Hepatocyte (in vitro differentiated cells): ENCODE data around the gene VSNL1. TPM values are rescaled to one million over a fixed set of nuclear protein-coding genes. Genes with fewer than 3 reads are reported as not detected.

ENCODE experiments used
- DNase-seq: peaks from one replicate; pipeline ENCODE4 v3.0.0-alpha.2; 2016; ENCODE audit warnings: low spot score
- H2AFZ ChIP-seq: fragments of 200-600 bp; sonication (generic); 2 replicates; pipeline ENCODE4 v1.6.0; 2016; ENCODE audit warnings: antibody characterized with exemption, mild to moderate bottlenecking
- H3K27ac ChIP-seq: fragments of 200-600 bp; sonication (generic); 2 replicates; pipeline ENCODE4 v1.5.1; 2016; ENCODE audit warnings: mild to moderate bottlenecking
- H3K27me3 ChIP-seq: fragments of 200-600 bp; sonication (generic); 2 replicates; pipeline ENCODE4 v1.6.1; 2016
- H3K36me3 ChIP-seq: fragments of 200-600 bp; sonication (generic); replicated peaks from 2 replicates; pipeline ENCODE4 v1.5.1; 2016; ENCODE audit warnings: low read depth; ENCODE audit not compliant: insufficient read depth
- H3K4me1 ChIP-seq: fragments of 200-600 bp; sonication (generic); 2 replicates; pipeline ENCODE4 v1.5.1; 2016; ENCODE audit warnings: mild to moderate bottlenecking, moderate library complexity; ENCODE audit not compliant: insufficient read depth
- H3K4me2 ChIP-seq: fragments of 200-600 bp; sonication (generic); 2 replicates; pipeline ENCODE4 v1.6.0; 2016
- H3K4me3 ChIP-seq: fragments of 200-600 bp; sonication (generic); 2 replicates; pipeline ENCODE4 v1.5.1; 2016; ENCODE audit warnings: mild to moderate bottlenecking
- H3K79me2 ChIP-seq: fragments of 200-600 bp; sonication (generic); 2 replicates; pipeline ENCODE4 v1.6.0; 2017; ENCODE audit warnings: mild to moderate bottlenecking
- H3K9me2 ChIP-seq: fragments of 200-600 bp; sonication (generic); replicated peaks from 2 replicates; pipeline ENCODE4 v1.6.0; 2017; ENCODE audit warnings: mild to moderate bottlenecking; ENCODE audit not compliant: insufficient read depth
- H3K9me3 ChIP-seq: fragments of 200-600 bp; sonication (generic); 2 replicates; pipeline ENCODE4 v1.5.1; 2016; ENCODE audit warnings: low read depth, mild to moderate bottlenecking
- H4K20me1 ChIP-seq: fragments of 200-600 bp; sonication (generic); 2 replicates; pipeline ENCODE4 v1.6.0; 2016; ENCODE audit warnings: mild to moderate bottlenecking; ENCODE audit not compliant: insufficient read depth, poor library complexity, severe bottlenecking
- CTCF ChIP-seq: fragments of 200-600 bp; sonication (generic); IDR thresholded peaks from 2 replicates; pipeline ENCODE4 v1.5.1; 2016; ENCODE audit warnings: antibody characterized with exemption, mild to moderate bottlenecking; ENCODE audit not compliant: poor library complexity
- EZH2 ChIP-seq: fragments of 200-600 bp; sonication (generic); IDR thresholded peaks from 2 replicates; pipeline ENCODE4 v1.6.1; 2016; ENCODE audit warnings: antibody characterized with exemption, mild to moderate bottlenecking, borderline replicate concordance
- EZH2phosphoT487 ChIP-seq: fragments of 200-600 bp; sonication (generic); IDR thresholded peaks from one replicate; pipeline ENCODE4 v1.6.1; 2018; ENCODE audit warnings: antibody characterized with exemption, mild to moderate bottlenecking, low read depth, moderate library complexity; ENCODE audit not compliant: unreplicated experiment, severe bottlenecking
- WGBS: methylation state at CpG from one replicate; pipeline ENCODE4 v1.1.6; 2016; ENCODE audit warnings: low lambda C conversion rate; ENCODE audit errors: missing lambda C conversion rate; 5-methylcytosine and 5-hydroxymethylcytosine counted together
- polyA plus RNA-seq: library from polyadenylated mRNA; unstranded; fragments of >200 nt; fragmentation: Nextera tagmentation; extraction: Ambion mirVana; gene quantifications from 2 replicates; pipeline ENCODE4 v1.2.1, GENCODE V29; 2016
- total RNA-seq: library from RNA; depleted of rRNA; stranded (reverse); fragments of >200 nt; gene quantifications from 2 replicates; pipeline ENCODE4 v1.2.3, GENCODE V29; 2014

Gene VSNL1
- total and polyA plus RNA-seq, 2 experiments from 2014 or later: 9.4 to 16.0 TPM

- Histone ChIP-seq H3K9me2 (no peaks in the 10 kb centered on the region), H4K20me1 (no peaks in the 10 kb centered on the region), H3K79me2 (no peaks in the 10 kb centered on the region), H2AFZ (no peak overlapping the region), H3K4me2 (no peak overlapping the region), H3K4me1 (no peaks in the 10 kb centered on the region), H3K4me3 (no peak overlapping the region), H3K27ac (no peak overlapping the region), H3K27me3 (no peaks in the 10 kb centered on the region), H3K36me3 (no peaks in the 10 kb centered on the region), H3K9me3 (no peaks in the 10 kb centered on the region)
- DNase-seq: no peak
- WGBS: 95% methylated on average over 1 of the region's 1 CpG
- no peak for TF ChIP-seq EZH2phosphoT487
- TF ChIP-seq EZH2: no peak
- no peak for TF ChIP-seq CTCF
These were observed 148.1 kb downstream of the VSNL1 start for GRCh38 chr2:17688600-17688999.

GRCh38 chr2:17689010-17689409 lies 148.5 kb downstream of the VSNL1 start:
- no peaks in the 10 kb centered on the region for H3K9me2 ChIP-seq
- no peaks in the 10 kb centered on the region for H3K36me3 ChIP-seq
- H3K4me2 ChIP-seq: no peak overlapping the region
- TF ChIP-seq CTCF: no peak
- TF ChIP-seq EZH2: no peak
- TF ChIP-seq EZH2phosphoT487: no peak
- 90% methylated on average over 6 of the region's 6 CpGs for WGBS
- H2AFZ ChIP-seq: no peak overlapping the region
- no peaks in the 10 kb centered on the region for H3K27me3 ChIP-seq
- no peaks in the 10 kb centered on the region for H3K79me2 ChIP-seq
- no peak overlapping the region for H3K27ac ChIP-seq
- no peak for DNase-seq
- H3K9me3 ChIP-seq: no peaks in the 10 kb centered on the region
- no peak overlapping the region for H3K4me3 ChIP-seq
- H4K20me1 ChIP-seq: no peaks in the 10 kb centered on the region
- no peaks in the 10 kb centered on the region for H3K4me1 ChIP-seq

DNA sequence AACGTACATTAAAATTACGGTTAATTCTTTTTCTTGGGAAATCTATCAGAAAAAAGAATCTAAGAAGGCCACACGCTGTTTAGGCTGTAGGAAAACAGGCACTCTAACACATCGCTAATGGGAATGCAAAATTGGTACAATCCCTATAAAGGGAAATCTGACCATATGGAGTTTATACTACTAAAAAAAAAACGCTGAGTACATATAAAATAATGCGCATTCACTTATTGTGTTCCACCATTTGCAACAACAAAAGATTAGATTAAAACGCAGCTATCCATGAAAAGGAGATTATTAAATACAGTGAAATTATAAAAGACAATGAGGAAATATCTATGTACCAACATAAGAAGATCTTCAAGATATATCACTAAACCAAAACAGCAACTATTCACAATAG lies 150.3 kb downstream of the VSNL1 start:
- no peaks in the 10 kb centered on the region for H4K20me1 ChIP-seq
- H3K27ac ChIP-seq: no peak overlapping the region
- no peaks in the 10 kb centered on the region for H3K9me3 ChIP-seq
- H3K27me3 ChIP-seq: no peaks in the 10 kb centered on the region
- H3K4me3 ChIP-seq: no peak overlapping the region
- TF ChIP-seq EZH2 (no peak), CTCF (no peak), EZH2phosphoT487 (no peak)
- no peak overlapping the region for H2AFZ ChIP-seq
- WGBS: 97% methylated on average over 7 of the region's 7 CpGs
- no peaks in the 10 kb centered on the region for H3K36me3 ChIP-seq
- no peaks in the 10 kb centered on the region for H3K9me2 ChIP-seq
- no peak overlapping the region for H3K4me2 ChIP-seq
- no peaks in the 10 kb centered on the region for H3K79me2 ChIP-seq
- DNase-seq: no peak
- H3K4me1 ChIP-seq: no peaks in the 10 kb centered on the region

Other genes with a start within 250 kb of the VSNL1 start
- 0.24 and 0.40 TPM in 2 replicates for gene RAD51AP2, start 22.3 kb upstream of the VSNL1 start, total RNA-seq
- 0.21 and 0.35 TPM in 2 replicates for gene RAD51AP2, start 22.3 kb upstream of the VSNL1 start, polyA plus RNA-seq
- 13.4 and 18.2 TPM in 2 replicates for gene SMC6, start 213.1 kb downstream of the VSNL1 start, total RNA-seq
- 7.1 and 8.9 TPM in 2 replicates for gene SMC6, start 213.1 kb downstream of the VSNL1 start, polyA plus RNA-seq
- gene GEN1, start 213.4 kb downstream of the VSNL1 start, total RNA-seq: 8.6 and 15.7 TPM in 2 replicates
- gene GEN1, start 213.4 kb downstream of the VSNL1 start, polyA plus RNA-seq: 2.7 and 3.2 TPM in 2 replicates